H1 (cell line): ENCODE data around the gene FAM240A. TPM values are rescaled to one million over a fixed set of nuclear protein-coding genes. Genes with fewer than 3 reads are reported as not detected.

Source experiments
- CHD1 ChIP-seq: IDR thresholded peaks from 2 replicates; pipeline ENCODE4 v1.6.1; 2012; ENCODE audit warnings: low read depth, low read length, improper control_type of control experiment
- CTCF ChIP-seq, 3 experiments: IDR thresholded peaks; 1 replicate in 2 of 3; 2 replicates in 1 of 3; pipeline versions ENCODE4 v1.5.1 to v1.6.1; 2011; ENCODE audit warnings: low read length in 3 of 3, mild to moderate bottlenecking in 3 of 3, inconsistent platforms in 2 of 3, low read depth in 1 of 3, moderate library complexity in 1 of 3; ENCODE audit not compliant: insufficient read depth in 1 of 3; ENCODE audit errors: control extremely low read depth in 1 of 3
- polyA plus RNA-seq, 7 experiments: library from polyadenylated mRNA; depleted of rRNA in 3 of 7; stranded (reverse) in 5 of 7; unstranded in 2 of 7; fragments of >200 nt in 5 of 7; fragments of 200-250 nt in 2 of 7; gene quantifications; 1 replicate in 5 of 7; 2 replicates in 1 of 7; 4 replicates in 1 of 7; pipeline versions ENCODE4 v1.2.1 to v1.2.3, GENCODE V29; 2011 to 2013; ENCODE audit warnings: missing spikeins in 2 of 7, mixed read lengths in 2 of 7
- total RNA-seq: library from RNA; stranded (reverse); fragmentation: NEBNext Ultra II Directional; extraction: Animal tissue kit (Norgen Biotek cat#: 25700); gene quantifications from 2 replicates; pipeline ENCODE4 v1.2.1, GENCODE V29; 2021

The FAM240A gene
- total and polyA plus RNA-seq, 2 of the 8 experiments (the other 6 are each of a cell fraction or from before 2014, with no cell fraction given): 0.08 TPM; not detected in 1

GRCh38 chr3:46674031-46674845 is 61.9 kb downstream of the FAM240A start (continued):
- TF ChIP-seq CTCF (IDR thresholded peaks at IDR 0.05; ENCODE audit: control extremely low read depth in 1 of 3, insufficient read depth in 1 of 3, low read depth in 1 of 3, low read length in 3 of 3): peak in 2 of 3 experiments; percentile 30 to 53; a peak in 2 of 4 replicates
- no peak for TF ChIP-seq CHD1
